T-cell (primary cell): ENCODE results near the gene LZTFL1. TPM values are rescaled to one million over a fixed set of nuclear protein-coding genes. Genes with fewer than 3 reads are reported as not detected.

Source experiments
- ATAC-seq, 4 experiments: fragments of 200-7000 bp in 3 of 4; fragments of 150-1000 bp in 1 of 4; cut with Tn5 transposase; replicated peaks in 1 of 4; 1 replicate in 3 of 4; 2 replicates in 1 of 4; pipeline ENCODE4 v1.10.0; 2021; ENCODE audit warnings: moderate library complexity in 3 of 4, mild to moderate bottlenecking in 2 of 4, moderate number of reproducible peaks in 1 of 4
- CTCF ChIA-PET, 2 donors: fragments of 300-600 bp; sonication (Branson Sonifier 250); formaldehyde crosslinking; loops; one replicate each; lab custom pipeline; 2022; ENCODE audit warnings: antibody characterized with exemption in 2 of 2; lab: Charles Lee
- POLR2A ChIA-PET, 2 donors: fragments of 300-600 bp; sonication (Branson Sonifier 250); formaldehyde crosslinking; loops; one replicate each; lab custom pipeline; 2022; ENCODE audit warnings: antibody characterized with exemption in 2 of 2; lab: Charles Lee
- DNase-seq, 35 experiments: peaks; one replicate each; pipeline versions ENCODE4 v3.0.0 to v3.0.0-alpha.2; 2013 to 2023
- H3K27ac ChIP-seq: one replicate; pipeline ENCODE4 v1.5.1; 2013; ENCODE audit warnings: low read length
- H3K27me3 ChIP-seq, 2 experiments: replicated peaks in 1 of 2; 1 replicate in 1 of 2; 2 replicates in 1 of 2; pipeline versions ENCODE4 v1.6.1 to v1.7.0; 2013; ENCODE audit warnings: low read length in 1 of 2, mixed read lengths in 1 of 2; ENCODE audit not compliant: control insufficient read depth in 2 of 2, insufficient read depth in 2 of 2; ENCODE audit errors: extremely low read depth in 1 of 2
- H3K36me3 ChIP-seq, 2 donors: 1 replicate in 1 of 2; 2 replicates in 1 of 2; pipeline versions ENCODE4 v1.6.1 to v1.7.0; 2013; ENCODE audit warnings: low read length in 1 of 2; ENCODE audit not compliant: control insufficient read depth in 2 of 2, insufficient read depth in 1 of 2; ENCODE audit errors: extremely low read depth in 1 of 2
- H3K4me1 ChIP-seq, 2 experiments: 1 replicate in 1 of 2; 2 replicates in 1 of 2; pipeline versions ENCODE4 v1.6.1 to v1.7.0; 2013; ENCODE audit warnings: low read length in 2 of 2, mixed read lengths in 1 of 2; ENCODE audit not compliant: insufficient read depth in 2 of 2, control insufficient read depth in 1 of 2; ENCODE audit errors: extremely low read depth in 1 of 2
- H3K4me3 ChIP-seq, 2 donors: 1 replicate in 1 of 2; 2 replicates in 1 of 2; pipeline versions ENCODE4 v1.5.1 to v1.7.0; 2013; ENCODE audit warnings: mild to moderate bottlenecking in 2 of 2, low read length in 1 of 2, moderate library complexity in 1 of 2; ENCODE audit not compliant: control insufficient read depth in 1 of 2; ENCODE audit errors: extremely low read depth in 1 of 2
- H3K9me3 ChIP-seq: 2 replicates; pipeline ENCODE4 v1.7.0; 2013
- H3K27ac Mint-ChIP-seq, 2 donors: one replicate each; pipeline ENCODE4 v1.8.0; 2020 to 2021; ENCODE audit warnings: mild to moderate bottlenecking in 2 of 2, mixed read lengths in 2 of 2
- H3K27me3 Mint-ChIP-seq, 2 donors: one replicate each; pipeline ENCODE4 v1.8.0; 2021 to 2022; ENCODE audit warnings: mixed read lengths in 2 of 2
- H3K36me3 Mint-ChIP-seq: one replicate; pipeline ENCODE4 v1.8.0; 2021; ENCODE audit warnings: mixed read lengths
- H3K4me1 Mint-ChIP-seq, 3 donors: one replicate each; pipeline ENCODE4 v1.8.0; 2020 to 2022; ENCODE audit warnings: mixed read lengths in 3 of 3, mild to moderate bottlenecking in 1 of 3
- H3K4me3 Mint-ChIP-seq, 3 donors: one replicate each; pipeline ENCODE4 v1.8.0; 2020 to 2022; ENCODE audit warnings: mild to moderate bottlenecking in 3 of 3, mixed read lengths in 3 of 3, moderate library complexity in 3 of 3
- H3K9me3 Mint-ChIP-seq, 3 donors: one replicate each; pipeline ENCODE4 v1.8.0; 2020 to 2022; ENCODE audit warnings: mixed read lengths in 3 of 3
- WGBS: methylation state at CpG from one replicate; pipeline ENCODE4 v1.1.5; 2013; ENCODE audit warnings: missing lambda C conversion rate; ENCODE audit not compliant: insufficient coverage; 5-methylcytosine and 5-hydroxymethylcytosine counted together
- total RNA-seq, 35 experiments: library from RNA in 6 of 35; stranded (reverse) in 6 of 35; fragments of 120-200 nt in 1 of 35; gene quantifications; one replicate each; pipeline versions ENCODE4 v1.2.1 to v1.2.4 and lab custom pipeline; 2013 to 2026

LZTFL1 gene
- total RNA-seq, 5 donors from 2014 or later (not counting 1 experiment from before 2014, with no cell fraction given) = 8.5 to 12.0 (median 11.1) TPM

DNA sequence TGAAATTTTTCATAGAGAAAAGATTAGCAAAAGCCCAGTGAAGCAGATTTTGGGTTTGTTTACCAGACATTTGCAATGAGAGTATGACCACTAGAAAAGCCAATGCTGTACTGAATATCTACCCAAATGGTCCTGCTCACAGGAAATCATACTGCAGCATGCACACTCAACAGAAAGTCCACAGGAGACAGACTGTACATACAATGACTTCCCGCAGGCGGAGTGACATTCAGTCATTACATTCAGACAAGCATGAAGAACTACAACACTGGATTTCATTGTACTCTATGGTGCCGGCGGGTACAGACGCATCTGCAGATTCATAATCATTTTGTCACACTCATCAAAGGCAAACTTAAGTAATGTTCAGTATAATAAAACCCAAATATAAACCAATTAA, 11.8 kb downstream of the LZTFL1 start:
- Histone ChIP-seq H3K27ac (no peak overlapping the region), H3K9me3 (no peaks in the 10 kb centered on the region), H3K36me3 (peaks cover 0 to 23% of the 10 kb centered on the region in 2 donors), H3K4me1 (peaks cover 0 to 2% of the 10 kb centered on the region in 2 experiments), H3K4me3 (no peak overlapping the region), H3K27me3 (no peaks in the 10 kb centered on the region)
- WGBS = 100% methylated on average over 2 of the region's 5 CpGs
- H3K27ac Mint-ChIP-seq = no peak overlapping the region
- H3K4me3 Mint-ChIP-seq = no peak overlapping the region
- no peak for DNase-seq
- ChIA-PET CTCF (no interaction called here), POLR2A (no interaction called here)
- no peaks in the 10 kb centered on the region for H3K27me3 Mint-ChIP-seq
- peaks cover 3 to 12% (median 6%) of the 10 kb centered on the region in 3 donors for H3K4me1 Mint-ChIP-seq
- ATAC-seq = no peak
- no peaks in the 10 kb centered on the region for H3K9me3 Mint-ChIP-seq
- peaks cover 64% of the 10 kb centered on the region for H3K36me3 Mint-ChIP-seq

- WGBS = 87% methylated on average over 3 of the region's 3 CpGs
- ChIA-PET POLR2A (no interaction called here), CTCF (interaction anchor here in 1 of 2 donors (0.6 kb wide), 1 partner anchor 167 kb away, joined by 12 read pairs; no protein-coding TSS in a partner anchor)
- Histone ChIP-seq H3K27me3 (no peaks in the 10 kb centered on the region), H3K4me3 (no peak overlapping the region), H3K36me3 (peaks cover 0 to 16% of the 10 kb centered on the region in 2 donors), H3K27ac (no peak overlapping the region), H3K9me3 (no peaks in the 10 kb centered on the region), H3K4me1 (peaks cover 0 to 2% of the 10 kb centered on the region in 2 experiments)
- Mint-ChIP-seq H3K36me3 (peaks cover 69% of the 10 kb centered on the region), H3K4me1 (peaks cover 3 to 12% (median 6%) of the 10 kb centered on the region in 3 donors), H3K27ac (no peak overlapping the region), H3K27me3 (no peaks in the 10 kb centered on the region), H3K9me3 (no peaks in the 10 kb centered on the region), H3K4me3 (no peak overlapping the region)
- DNase-seq = no peak
- ATAC-seq = no peak
Measured at GRCh38 chr3:45826908-45827307, 15.0 kb downstream of the LZTFL1 start.

- no CpG with 5 or more reads among the region's 2 CpGs for WGBS
- Histone ChIP-seq H3K27ac (no peak overlapping the region), H3K4me3 (no peak overlapping the region), H3K27me3 (no peaks in the 10 kb centered on the region), H3K36me3 (peaks cover 0 to 19% of the 10 kb centered on the region in 2 donors), H3K9me3 (no peaks in the 10 kb centered on the region), H3K4me1 (peaks cover 0 to 2% of the 10 kb centered on the region in 2 experiments)
- Mint-ChIP-seq H3K36me3 (peaks cover 69% of the 10 kb centered on the region), H3K4me3 (no peak overlapping the region), H3K4me1 (peaks cover 3 to 12% (median 6%) of the 10 kb centered on the region in 3 donors), H3K9me3 (no peaks in the 10 kb centered on the region), H3K27ac (no peak overlapping the region), H3K27me3 (no peaks in the 10 kb centered on the region)
- POLR2A ChIA-PET = no interaction called here
- DNase-seq (no peak), ATAC-seq (no peak)
- CTCF ChIA-PET = no interaction called here
Measured at GRCh38 chr3:45826321-45826720, 15.6 kb downstream of the LZTFL1 start.

- no peaks in the 10 kb centered on the region for H3K9me3 ChIP-seq
- Mint-ChIP-seq H3K4me1 (peaks cover 0 to 6% (median 2%) of the 10 kb centered on the region in 3 donors), H3K9me3 (peaks cover 0 to 5% (median 2%) of the 10 kb centered on the region in 3 donors), H3K36me3 (peaks cover 56% of the 10 kb centered on the region), H3K27ac (no peak overlapping the region), H3K4me3 (no peak overlapping the region), H3K27me3 (no peaks in the 10 kb centered on the region)
- CTCF ChIA-PET = interaction anchor here in 1 of 2 donors (0.6 to 0.7 kb wide), 2 partner anchors 115 to 380 kb away, joined by 3 to 7 read pairs; no protein-coding TSS in a partner anchor
- no peak overlapping the region for H3K4me3 ChIP-seq
- no peaks in the 10 kb centered on the region for H3K4me1 ChIP-seq
- H3K36me3 ChIP-seq = peaks cover 5 to 6% of the 10 kb centered on the region in 2 donors
- DNase-seq (no peak), ATAC-seq (no peak)
- no peaks in the 10 kb centered on the region for H3K27me3 ChIP-seq
- H3K27ac ChIP-seq = no peak overlapping the region
- WGBS = 100% methylated on average over 1 of the region's 1 CpG
- POLR2A ChIA-PET = interaction anchor here in 1 of 2 donors (0.7 kb wide), 1 partner anchor 1220 kb away, joined by 5 read pairs; no protein-coding TSS in a partner anchor
Measured at GRCh38 chr3:45821127-45821526, 20.8 kb downstream of the LZTFL1 start.

DNA sequence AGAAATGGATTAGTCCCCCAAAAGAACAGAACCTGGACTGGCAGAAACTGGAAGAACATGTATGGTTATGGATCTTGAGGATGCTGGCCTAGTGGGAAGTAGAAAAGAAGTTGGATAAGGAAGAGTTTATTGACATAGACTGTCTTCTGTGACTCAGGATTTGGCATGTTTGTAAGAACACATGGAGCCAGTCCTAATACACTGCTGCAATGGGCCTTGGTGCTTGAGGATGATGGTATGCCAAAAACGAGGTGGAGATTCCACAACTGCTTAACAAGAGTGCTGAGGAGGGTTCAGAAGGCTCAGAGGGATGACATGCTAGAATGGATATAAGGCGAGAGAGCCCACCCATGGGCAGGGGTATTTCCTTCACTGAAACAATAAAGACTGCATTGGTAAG, 22.4 kb downstream of the LZTFL1 start:
- CTCF ChIA-PET = no interaction called here
- peaks cover 50% of the 10 kb centered on the region for H3K36me3 Mint-ChIP-seq
- POLR2A ChIA-PET = no interaction called here
- WGBS = 78% methylated on average over 2 of the region's 2 CpGs
- H3K4me1 Mint-ChIP-seq = peaks cover 0 to 6% (median 0%) of the 10 kb centered on the region in 3 donors
- ATAC-seq (no peak), DNase-seq (no peak)
- H3K36me3 ChIP-seq = peaks cover 4 to 6% of the 10 kb centered on the region in 2 donors
- H3K4me3 ChIP-seq = no peak overlapping the region
- no peak overlapping the region for H3K27ac ChIP-seq
- H3K4me3 Mint-ChIP-seq = no peak overlapping the region
- H3K27me3 Mint-ChIP-seq = no peaks in the 10 kb centered on the region
- no peaks in the 10 kb centered on the region for H3K4me1 ChIP-seq
- no peak overlapping the region for H3K27ac Mint-ChIP-seq
- H3K9me3 ChIP-seq = no peaks in the 10 kb centered on the region
- no peaks in the 10 kb centered on the region for H3K27me3 ChIP-seq
- peaks cover 0 to 5% (median 2%) of the 10 kb centered on the region in 3 donors for H3K9me3 Mint-ChIP-seq

GRCh38 chr3:45817831-45818522, 23.9 kb downstream of the LZTFL1 start:
- H3K4me3 Mint-ChIP-seq = no peak overlapping the region
- CTCF ChIA-PET = no interaction called here
- no peak overlapping the region for H3K27ac ChIP-seq
- H3K4me1 ChIP-seq = no peaks in the 10 kb centered on the region
- ATAC-seq (no peak), DNase-seq (no peak)
- no peak overlapping the region for H3K27ac Mint-ChIP-seq
- no peaks in the 10 kb centered on the region for H3K9me3 ChIP-seq
- H3K4me1 Mint-ChIP-seq = peaks cover 0 to 6% (median 0%) of the 10 kb centered on the region in 3 donors
- 0% methylated on average over 1 of the region's 4 CpGs for WGBS
- no peaks in the 10 kb centered on the region for H3K27me3 ChIP-seq
- H3K9me3 Mint-ChIP-seq = peaks cover 0 to 5% (median 2%) of the 10 kb centered on the region in 3 donors
- peaks cover 3 to 6% of the 10 kb centered on the region in 2 donors for H3K36me3 ChIP-seq
- H3K4me3 ChIP-seq = no peak overlapping the region
- peaks cover 46% of the 10 kb centered on the region for H3K36me3 Mint-ChIP-seq
- no peaks in the 10 kb centered on the region for H3K27me3 Mint-ChIP-seq
- POLR2A ChIA-PET = no interaction called here
